GM18909 (cell line): ENCODE measurements around the gene ADAMTS6.
"Not testable (repeated sequence)": the region's sequence is repeated elsewhere in the genome, so short reads cannot be mapped to it uniquely, and the experiment has no call there.

Experiments used
- ATAC-seq: cut with Tn5 transposase; IDR thresholded peaks from one replicate; pipeline ENCODE4 v1.9.1; 2021; ENCODE audit warnings: mild to moderate bottlenecking; ENCODE audit not compliant: unreplicated experiment, poor library complexity

ADAMTS6 gene

GRCh38 chr5:65209341-65209740 lies 272.4 kb downstream of the ADAMTS6 start:
- ATAC-seq = no peak

GRCh38 chr5:65204966-65205365 lies 276.8 kb downstream of the ADAMTS6 start:
- no peak for ATAC-seq

DNA sequence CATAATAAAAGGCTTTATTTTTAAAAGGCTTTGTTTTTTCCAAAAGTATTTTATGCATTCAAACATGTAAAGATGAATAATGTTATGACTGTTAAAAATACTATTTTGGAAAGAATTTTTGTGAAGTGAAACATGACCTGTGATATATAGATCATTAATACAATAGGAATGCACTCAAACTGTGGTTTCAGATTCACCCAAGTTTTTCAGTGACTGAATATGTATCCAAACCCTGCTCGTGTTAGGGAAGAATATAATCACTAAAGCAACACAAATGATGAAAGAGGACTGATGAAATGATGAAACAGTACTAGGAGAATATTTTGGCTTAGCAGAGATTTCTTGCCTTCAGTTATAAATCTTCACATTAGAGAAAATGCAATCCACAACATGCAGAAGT lies 278.0 kb downstream of the ADAMTS6 start:
- ATAC-seq = no peak

- no peak for ATAC-seq
Observed at GRCh38 chr5:65199993-65200675, 281.6 kb downstream of the ADAMTS6 start.

GRCh38 chr5:65198456-65199120 lies 283.1 kb downstream of the ADAMTS6 start:
- ATAC-seq = no peak

GRCh38 chr5:65197531-65198455 lies 283.9 kb downstream of the ADAMTS6 start:
- no peak for ATAC-seq

DNA sequence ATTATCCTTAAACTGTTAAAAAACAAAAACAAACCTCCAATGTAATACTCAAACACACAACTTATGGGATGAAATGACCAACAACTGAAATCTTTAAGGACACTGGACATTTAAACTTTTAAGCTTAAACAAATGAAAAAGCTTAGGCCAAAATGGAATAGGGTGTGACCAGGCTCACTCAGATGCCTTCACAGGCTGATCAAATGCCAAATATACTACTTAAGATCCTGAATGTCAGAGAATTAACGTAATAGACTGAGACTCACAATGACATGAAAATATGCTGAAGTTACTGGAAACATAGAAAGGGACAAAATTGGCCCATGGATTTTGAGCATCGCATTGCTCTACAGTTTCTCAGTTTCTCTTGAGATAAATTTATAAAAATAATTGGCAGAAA lies 286.8 kb downstream of the ADAMTS6 start:
- no peak for ATAC-seq

DNA sequence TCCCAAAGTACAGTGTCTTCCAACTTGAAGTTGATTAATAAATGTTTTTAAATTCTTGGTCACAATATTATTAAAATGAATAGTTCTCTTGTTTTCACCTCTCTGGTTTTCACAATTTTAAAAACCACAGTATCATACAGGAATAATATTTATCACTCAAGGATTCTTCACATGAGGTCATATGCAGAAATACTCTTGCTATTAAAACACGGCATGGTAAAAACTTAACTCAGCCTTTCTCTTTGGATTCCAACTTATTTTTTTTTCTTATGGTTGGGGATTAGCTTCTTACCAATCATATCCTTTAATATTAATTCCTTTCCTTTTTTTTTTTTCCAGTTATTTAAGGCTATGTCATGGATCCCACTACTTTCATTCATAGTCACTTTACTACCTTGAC lies 289.4 kb downstream of the ADAMTS6 start:
- no peak for ATAC-seq

GRCh38 chr5:65191554-65192135 lies 290.1 kb downstream of the ADAMTS6 start:
- peak; percentile 48 for ATAC-seq

DNA sequence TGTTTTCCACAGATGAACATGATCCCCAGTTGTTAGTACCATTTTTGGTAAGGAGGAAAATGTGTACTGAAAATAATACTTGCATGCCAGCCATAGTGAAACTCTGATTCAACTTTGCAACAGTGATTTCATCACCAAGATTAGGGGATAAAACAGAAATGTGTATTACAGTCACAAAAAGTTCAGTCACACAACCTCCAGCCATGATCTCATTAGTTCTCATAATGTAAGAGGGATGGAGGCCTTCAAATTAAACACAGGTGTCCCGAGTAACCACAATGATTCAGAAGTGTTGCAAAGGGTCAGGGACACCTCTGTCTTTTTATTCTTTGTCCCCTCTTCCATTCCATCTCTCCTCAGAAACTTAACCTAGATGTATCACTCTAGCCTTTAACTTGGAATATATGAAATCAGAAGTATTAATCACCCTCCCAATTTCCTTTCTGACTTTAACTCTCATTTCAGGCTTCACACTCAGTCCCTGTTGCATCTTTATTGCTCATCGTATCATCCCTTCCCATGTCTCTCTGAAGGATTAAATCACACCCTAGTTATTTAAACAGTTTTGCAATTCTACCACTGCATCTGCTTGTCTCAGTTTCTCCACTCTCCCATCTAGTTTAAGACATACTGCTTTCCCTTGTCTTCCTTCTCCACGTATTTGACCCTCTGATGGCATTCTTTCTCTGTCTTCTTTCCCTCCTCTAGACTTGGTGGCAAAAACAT lies 291.2 kb downstream of the ADAMTS6 start:
- no peak for ATAC-seq

DNA sequence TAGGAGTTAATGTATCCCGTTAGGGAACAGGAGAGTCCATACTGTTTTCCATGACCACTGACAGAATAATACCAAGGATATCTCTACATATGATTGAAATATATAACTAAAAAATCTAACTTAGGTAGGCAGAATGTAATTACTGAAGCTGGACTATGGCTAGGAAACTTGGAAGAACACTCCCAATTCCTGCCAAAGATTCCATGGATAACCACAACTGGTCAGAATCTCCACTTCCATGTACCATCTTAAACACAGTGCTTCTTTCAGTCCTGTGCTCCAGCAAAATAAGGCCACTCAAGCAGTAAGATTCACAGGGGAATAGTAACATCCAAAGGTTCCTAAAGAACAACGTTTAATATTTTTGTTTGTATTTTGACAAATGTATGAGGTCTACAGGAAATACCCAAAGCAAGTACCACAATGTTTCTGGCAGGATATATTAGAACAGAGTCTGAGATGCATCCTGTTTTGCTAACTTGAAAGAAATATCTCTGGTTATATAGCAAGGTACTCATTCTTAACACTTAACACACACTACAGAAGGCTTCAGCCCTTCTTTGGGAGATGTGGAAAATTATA lies 295.0 kb downstream of the ADAMTS6 start:
- no peak for ATAC-seq

GRCh38 chr5:65185468-65185867 lies 296.3 kb downstream of the ADAMTS6 start:
- ATAC-seq = no peak

GRCh38 chr5:65184780-65185179 lies 296.9 kb downstream of the ADAMTS6 start:
- ATAC-seq = no peak

DNA sequence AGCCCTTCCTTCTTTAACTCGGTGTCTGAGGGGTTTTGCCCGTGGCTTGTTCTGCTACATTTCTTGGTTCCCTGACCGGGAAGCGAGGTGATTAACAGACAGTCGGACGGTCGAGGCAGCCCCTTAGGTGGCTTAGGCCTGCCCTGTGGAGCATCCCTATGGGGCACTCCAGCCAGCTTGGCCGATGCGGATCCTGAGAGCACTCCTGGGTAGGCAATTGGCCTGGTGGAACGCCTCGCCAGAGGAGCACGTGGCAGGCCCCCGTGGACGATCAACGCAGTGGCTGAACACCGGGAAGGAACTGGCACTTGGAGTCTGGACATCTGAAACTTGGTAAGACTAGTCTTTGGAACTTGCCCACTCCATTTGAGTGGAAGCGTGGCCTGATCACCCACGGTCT lies 307.5 kb downstream of the ADAMTS6 start:
- ATAC-seq = not testable (repeated sequence)

GRCh38 chr5:65173130-65173525 lies 308.6 kb downstream of the ADAMTS6 start:
- ATAC-seq = no peak

- peak; percentile 100 for ATAC-seq
Observed at GRCh38 chr5:65172486-65173129, 309.1 kb downstream of the ADAMTS6 start.

DNA sequence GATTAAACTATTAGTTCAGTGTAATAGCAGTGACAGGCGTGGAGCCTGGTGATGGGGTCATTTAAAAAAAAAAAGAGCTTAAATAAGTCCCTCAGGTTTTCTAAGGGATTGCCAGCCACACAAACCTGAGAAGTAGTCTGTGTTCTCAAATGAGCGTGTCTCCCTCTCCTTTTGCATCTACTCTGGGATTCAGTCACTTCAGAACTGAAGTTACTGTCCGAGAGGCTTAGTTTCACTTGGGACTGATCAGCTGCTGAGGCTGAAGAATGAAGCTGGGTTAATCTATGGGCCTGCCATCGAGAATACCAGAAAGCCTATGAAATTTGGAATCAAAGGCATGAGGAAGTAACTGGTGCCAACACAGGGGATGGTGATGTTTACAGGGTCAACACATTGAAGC lies 310.1 kb downstream of the ADAMTS6 start:
- ATAC-seq = peak; percentile 56

- no peak for ATAC-seq
Observed at GRCh38 chr5:65163698-65164097, 318.0 kb downstream of the ADAMTS6 start.

DNA sequence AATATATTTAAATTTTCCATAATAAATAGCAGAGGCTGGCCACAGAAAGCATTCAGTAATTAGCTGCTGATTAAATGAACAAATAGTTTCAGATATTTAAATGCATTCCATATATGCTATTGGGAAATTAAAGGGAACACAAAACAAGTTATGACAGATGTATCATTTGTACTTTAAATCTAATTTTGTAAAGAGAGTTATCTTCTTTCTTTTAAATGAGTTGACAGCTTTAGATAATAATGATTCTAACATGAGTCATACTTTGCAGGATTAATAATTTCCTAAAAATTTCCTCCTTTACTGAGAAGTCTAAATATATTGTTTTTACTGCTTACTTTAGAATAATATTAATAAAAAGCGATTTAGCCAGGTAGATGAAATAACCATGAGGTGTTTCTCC lies 320.1 kb downstream of the ADAMTS6 start:
- no peak for ATAC-seq
